NCI-H1105 (cell line): ENCODE measurements around the gene IL23R.

Experiments used
- DNase-seq: peaks from one replicate; lab custom pipeline; 2025; lab: John Stamatoyannopoulos, UW

IL23R gene

GRCh38 chr1:67148516-67149178 is 17.6 kb upstream of the IL23R start:
- DNase-seq, result no peak

- DNase-seq, result peak; percentile 50
Measured at GRCh38 chr1:67149179-67149770, 17.0 kb upstream of the IL23R start.

- DNase-seq, result no peak
Measured at GRCh38 chr1:67150931-67151330, 15.3 kb upstream of the IL23R start.

GRCh38 chr1:67158401-67158800 is 7.9 kb upstream of the IL23R start:
- DNase-seq, result no peak

- DNase-seq, result no peak
Measured at GRCh38 chr1:67159233-67159632, 7.0 kb upstream of the IL23R start.

- DNase-seq, result no peak
Measured at GRCh38 chr1:67162954-67163353, 3.3 kb upstream of the IL23R start.

GRCh38 chr1:67165468-67166041 is 699 bp upstream of the IL23R start:
- no peak for DNase-seq

- DNase-seq, result no peak
Measured at GRCh38 chr1:67169496-67169895, 3.2 kb downstream of the IL23R start.

- no peak for DNase-seq
Measured at GRCh38 chr1:67169932-67170331, 3.7 kb downstream of the IL23R start.

- DNase-seq, result no peak
Measured at GRCh38 chr1:67170751-67171573, 4.7 kb downstream of the IL23R start.

GRCh38 chr1:67171574-67171955 is 5.3 kb downstream of the IL23R start:
- no peak for DNase-seq

GRCh38 chr1:67171978-67172377 is 5.7 kb downstream of the IL23R start:
- no peak for DNase-seq

- DNase-seq, result no peak
Measured at GRCh38 chr1:67173988-67174387, 7.7 kb downstream of the IL23R start.

GRCh38 chr1:67174716-67175284 is 8.5 kb downstream of the IL23R start:
- no peak for DNase-seq

GRCh38 chr1:67175530-67176087 is 9.4 kb downstream of the IL23R start:
- no peak for DNase-seq

GRCh38 chr1:67184838-67185421 is 18.7 kb downstream of the IL23R start:
- DNase-seq, result no peak

- no peak for DNase-seq
Measured at GRCh38 chr1:67188137-67188536, 21.9 kb downstream of the IL23R start.

- no peak for DNase-seq
Measured at GRCh38 chr1:67189953-67190352, 23.7 kb downstream of the IL23R start.

GRCh38 chr1:67190410-67190809 is 24.2 kb downstream of the IL23R start:
- DNase-seq, result no peak

GRCh38 chr1:67190942-67191341 is 24.7 kb downstream of the IL23R start:
- DNase-seq, result no peak

GRCh38 chr1:67191668-67192520 is 25.6 kb downstream of the IL23R start:
- no peak for DNase-seq
